Pancreas (tissue), 10 donors: ENCODE data around the gene HAND2. TPM values are rescaled to one million over a fixed set of nuclear protein-coding genes. Genes with fewer than 3 reads are reported as not detected.
A peak's percentile ranks its signal among the peaks of the same experiment; 100 is the strongest.

Experiments
- ATAC-seq, 4 donors: fragments of 200-7000 bp; cut with Tn5 transposase; one replicate each; pipeline versions ENCODE4 v1.8.0 to v1.9.1; 2020; ENCODE audit warnings: mild to moderate bottlenecking in 4 of 4, moderate library complexity in 4 of 4
- DNase-seq, 6 donors: peaks; one replicate each; pipeline ENCODE4 v3.0.0-alpha.2; 2020
- FAIRE-seq: peaks from 2 replicates; lab custom pipeline; 2012; peaks lifted over from hg19 to GRCh38; lab: Jason Lieb, UNC
- H3K27ac ChIP-seq, 4 donors: fragments of 200-600 bp; sonication (generic); 1 replicate in 3 of 4; 2 replicates in 1 of 4; pipeline versions ENCODE4 v1.5.0 to v1.8.0; 2020
- H3K27me3 ChIP-seq, 4 donors: fragments of 200-600 bp; one replicate each; pipeline ENCODE4 v1.8.0; 2021
- H3K36me3 ChIP-seq, 3 donors: fragments of 200-600 bp; sonication (generic) in 1 of 3; one replicate each; pipeline versions ENCODE4 v1.5.0 to v1.8.0; 2020 to 2021
- H3K4me1 ChIP-seq, 3 donors: fragments of 200-600 bp; one replicate each; pipeline ENCODE4 v1.8.0; 2021
- H3K4me3 ChIP-seq, 4 donors: fragments of 200-600 bp; sonication (generic) in 2 of 4; one replicate each; pipeline versions ENCODE4 v1.5.0 to v1.8.0; 2020 to 2021
- H3K9me3 ChIP-seq, 4 donors: fragments of 200-600 bp; one replicate each; pipeline ENCODE4 v1.8.0; 2021
- WGBS, 2 donors: extraction: QIAGEN DNeasy Blood & Tissue Kit; methylation state at CpG; one replicate each; pipeline ENCODE4 v1.1.7; 2013; 5-methylcytosine and 5-hydroxymethylcytosine counted together
- intact Hi-C, 3 donors: fragments of 100-400 bp; cut with DNase I; formaldehyde crosslinking; loops; one replicate each; pipeline versions ENCODE4 v1.11.1 to v1.14.2; 2022
- polyA plus RNA-seq, 2 donors: library from polyadenylated mRNA; stranded (reverse); fragments of 200-250 nt; gene quantifications; one replicate each; pipeline ENCODE4 v1.2.3, GENCODE V29; 2013
- total RNA-seq, 6 donors: library from RNA; stranded (reverse); fragmentation: NEBNext Ultra II Directional in 4 of 6; extraction: Animal tissue kit (Norgen Biotek cat#: 25700) in 4 of 6; gene quantifications; one replicate each; pipeline versions ENCODE4 v1.2.1 to v1.2.4, GENCODE V29; 2021 to 2023
- TF ChIP-seq, protein P1 (sequence below), 4 donors: fragments of 200-600 bp; sonication (generic) in 3 of 4; IDR thresholded peaks; one replicate each; pipeline versions ENCODE4 v1.5.0 to v1.8.0; 2021; ENCODE audit warnings: antibody characterized with exemption in 4 of 4
- donor health status: healthy with polysubstance abuse.
- donor health status: DM: no; HTN: no; CAD: no; lungs with moderate emphysema.
- donor health status: DM: no; HTN: no; CAD: no.
- donor health status: control.
- donor health status: control.
- donor health status: Bipolar disorder and iron deficiency.
- donor health status: DM: yes; HTN: yes; CAD: no.
- donor health status: DM: no; HTN: no; CAD: no.
- donor health status: DM: no; HTN: no; CAD: no.
- donor health status: DM: yes; HTN: yes; CAD: no.

Gene HAND2
- total and polyA plus RNA-seq, 8 donors = 1.7 to 11.4 (median 3.5) TPM

DNA sequence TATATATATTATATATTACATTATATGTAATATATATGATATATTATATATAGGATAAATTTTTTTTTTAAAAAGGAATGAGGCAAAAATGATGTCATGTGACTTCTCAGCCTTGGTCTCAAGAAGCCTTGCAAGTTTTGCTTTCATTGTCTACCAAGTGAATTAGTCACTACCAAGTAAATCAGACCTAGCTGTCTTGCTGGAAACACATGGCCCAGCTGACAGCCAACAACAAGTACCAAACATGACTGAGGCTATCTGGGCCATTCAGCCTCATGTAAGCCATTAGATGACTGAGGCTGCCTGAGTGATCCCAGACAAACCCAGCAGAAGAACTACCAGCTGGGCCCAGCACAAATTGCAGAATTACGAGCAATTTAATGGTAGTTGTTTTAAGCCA lies 44.9 kb downstream of the HAND2 start:
- DNase-seq = no peak
- TF ChIP-seq, protein P1, sequence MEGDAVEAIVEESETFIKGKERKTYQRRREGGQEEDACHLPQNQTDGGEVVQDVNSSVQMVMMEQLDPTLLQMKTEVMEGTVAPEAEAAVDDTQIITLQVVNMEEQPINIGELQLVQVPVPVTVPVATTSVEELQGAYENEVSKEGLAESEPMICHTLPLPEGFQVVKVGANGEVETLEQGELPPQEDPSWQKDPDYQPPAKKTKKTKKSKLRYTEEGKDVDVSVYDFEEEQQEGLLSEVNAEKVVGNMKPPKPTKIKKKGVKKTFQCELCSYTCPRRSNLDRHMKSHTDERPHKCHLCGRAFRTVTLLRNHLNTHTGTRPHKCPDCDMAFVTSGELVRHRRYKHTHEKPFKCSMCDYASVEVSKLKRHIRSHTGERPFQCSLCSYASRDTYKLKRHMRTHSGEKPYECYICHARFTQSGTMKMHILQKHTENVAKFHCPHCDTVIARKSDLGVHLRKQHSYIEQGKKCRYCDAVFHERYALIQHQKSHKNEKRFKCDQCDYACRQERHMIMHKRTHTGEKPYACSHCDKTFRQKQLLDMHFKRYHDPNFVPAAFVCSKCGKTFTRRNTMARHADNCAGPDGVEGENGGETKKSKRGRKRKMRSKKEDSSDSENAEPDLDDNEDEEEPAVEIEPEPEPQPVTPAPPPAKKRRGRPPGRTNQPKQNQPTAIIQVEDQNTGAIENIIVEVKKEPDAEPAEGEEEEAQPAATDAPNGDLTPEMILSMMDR (IDR thresholded peaks at IDR 0.05) = no peak
- FAIRE-seq = no peak
- H3K27ac ChIP-seq = no peak overlapping the region
- intact Hi-C loops = no loop called here
- H3K4me3 ChIP-seq = no peak overlapping the region
- ATAC-seq = no peak
- no peaks in the 10 kb centered on the region for H3K4me1 ChIP-seq
- H3K9me3 ChIP-seq = no peaks in the 10 kb centered on the region
- H3K27me3 ChIP-seq = no peaks in the 10 kb centered on the region
- no peaks in the 10 kb centered on the region for H3K36me3 ChIP-seq
- WGBS, 2 donors = 95 to 100% methylated on average over 1 of the region's 1 CpG

DNA sequence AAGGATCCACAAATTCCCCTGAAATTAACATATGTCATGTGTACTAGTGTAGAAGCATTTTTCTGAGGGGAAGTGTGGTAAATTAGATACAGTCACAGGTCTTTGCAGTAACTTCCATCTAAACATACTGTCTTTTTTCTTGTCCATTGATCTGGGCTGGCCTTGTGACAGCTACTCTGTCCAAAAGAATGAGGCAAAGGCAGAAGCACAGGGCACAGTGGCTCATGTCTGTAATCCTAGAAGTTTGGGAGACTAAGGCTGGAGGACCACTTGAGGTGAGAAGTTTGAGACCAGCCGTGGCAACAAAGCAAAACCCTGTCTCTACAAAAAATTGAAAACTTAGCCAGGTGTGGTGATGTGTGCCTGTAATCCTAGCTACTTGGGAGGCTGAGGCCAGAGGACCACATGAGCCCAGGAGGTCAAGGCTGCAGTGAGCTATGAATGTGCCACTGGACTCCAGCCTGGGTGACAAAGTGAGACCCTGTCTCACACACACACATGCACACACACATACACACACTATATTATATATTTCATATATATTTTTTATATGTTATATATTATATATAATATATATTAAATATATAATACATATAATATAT lies 47.6 kb downstream of the HAND2 start:
- Histone ChIP-seq H3K4me1 (no peaks in the 10 kb centered on the region), H3K4me3 (no peak overlapping the region), H3K36me3 (no peaks in the 10 kb centered on the region), H3K27ac (no peak overlapping the region), H3K27me3 (no peaks in the 10 kb centered on the region), H3K9me3 (no peaks in the 10 kb centered on the region)
- TF ChIP-seq, protein P1 (IDR thresholded peaks at IDR 0.05) = no peak
- DNase-seq = no peak
- FAIRE-seq = no peak
- intact Hi-C loops = no loop called here
- ATAC-seq = no peak
- WGBS, 2 donors = 98 to 100% methylated on average over 1 of the region's 1 CpG

DNA sequence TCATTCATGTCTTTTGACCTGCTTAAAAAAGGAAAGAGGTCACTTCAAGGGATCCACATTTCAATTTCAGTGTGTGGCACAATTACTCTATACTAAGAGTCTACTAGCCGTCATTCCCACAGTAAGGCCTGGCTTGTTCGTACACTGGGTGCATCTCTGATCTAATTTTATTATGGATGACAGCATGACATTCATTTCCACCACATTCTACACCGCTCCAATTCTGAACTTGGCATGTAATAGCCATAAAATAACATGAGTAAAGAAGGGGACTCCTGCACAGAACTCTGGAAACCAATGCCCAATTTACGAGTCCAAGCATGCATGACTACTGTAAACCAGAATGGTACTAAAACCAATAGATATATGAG lies 51.1 kb downstream of the HAND2 start:
- ATAC-seq = no peak
- Histone ChIP-seq H3K4me1 (no peaks in the 10 kb centered on the region), H3K9me3 (no peaks in the 10 kb centered on the region), H3K4me3 (no peak overlapping the region), H3K36me3 (no peaks in the 10 kb centered on the region), H3K27ac (no peak overlapping the region), H3K27me3 (no peaks in the 10 kb centered on the region)
- no peak for FAIRE-seq
- no peak for DNase-seq
- intact Hi-C loops = no loop called here
- TF ChIP-seq, protein P1 (IDR thresholded peaks at IDR 0.05) = no peak
- 83 to 90% methylated on average over 4 of the region's 4 CpGs for WGBS, 2 donors

DNA sequence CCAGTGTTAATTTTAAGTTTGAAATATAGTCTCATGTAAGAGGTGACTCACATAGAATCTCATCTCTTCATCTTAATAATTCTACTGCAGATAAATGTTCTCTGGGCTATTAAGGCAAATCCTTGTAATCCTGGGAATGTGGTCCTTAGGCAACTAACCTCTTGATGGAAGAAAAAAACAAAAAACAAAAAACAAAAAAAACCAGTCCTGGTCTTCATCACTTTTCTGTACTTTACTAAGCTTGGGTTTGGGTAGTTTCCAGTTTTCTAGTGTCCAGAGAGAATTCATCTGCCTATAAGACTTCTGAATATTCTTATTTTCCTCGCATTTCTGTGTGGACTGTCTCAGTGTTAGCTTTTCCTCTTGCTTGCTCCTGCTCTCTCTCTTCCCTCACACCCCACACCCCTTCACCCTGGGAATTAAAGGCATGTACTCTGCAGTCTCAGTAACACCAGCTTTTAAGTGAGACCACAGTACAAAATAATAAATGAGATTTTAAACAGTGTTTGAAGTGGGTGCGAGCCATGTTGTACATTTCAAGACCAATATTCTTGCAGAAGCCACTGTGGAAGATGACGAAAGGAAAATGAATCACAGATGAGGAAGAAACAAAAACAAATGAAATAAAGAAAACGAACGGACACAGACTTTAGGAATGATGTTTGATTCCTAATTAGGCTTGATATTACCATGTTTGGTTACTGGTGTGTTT lies 51.7 kb downstream of the HAND2 start:
- TF ChIP-seq, protein P1 (IDR thresholded peaks at IDR 0.05) = no peak
- DNase-seq (no peak), FAIRE-seq (no peak), ATAC-seq (peak in 1 of 4 donors; percentile 52)
- Histone ChIP-seq H3K4me3 (no peak overlapping the region), H3K27me3 (no peaks in the 10 kb centered on the region), H3K4me1 (no peaks in the 10 kb centered on the region), H3K27ac (no peak overlapping the region), H3K36me3 (no peaks in the 10 kb centered on the region), H3K9me3 (no peaks in the 10 kb centered on the region)
- 76 to 82% methylated on average over 5 of the region's 5 CpGs for WGBS, 2 donors
- intact Hi-C loops = no loop called here

DNA sequence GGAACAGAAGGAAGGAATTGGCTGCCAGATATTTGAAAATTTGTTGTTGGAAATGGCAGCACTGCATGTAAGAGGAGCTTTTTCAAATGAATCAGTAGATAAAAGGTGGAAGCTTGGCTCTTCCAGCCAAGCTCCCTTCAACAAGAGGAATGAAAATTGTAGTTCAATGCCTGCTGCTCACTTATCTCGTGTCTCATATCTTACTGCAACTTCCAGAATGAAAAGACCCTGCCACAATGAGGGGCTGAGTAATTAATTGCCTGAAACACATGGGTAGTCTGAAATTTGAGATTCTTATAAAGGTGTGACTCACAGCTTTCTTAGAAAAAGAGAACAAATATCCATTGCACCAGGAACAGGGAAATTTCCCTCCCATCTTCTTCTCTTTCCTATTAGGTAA lies 53.0 kb downstream of the HAND2 start:
- Histone ChIP-seq H3K4me1 (no peaks in the 10 kb centered on the region), H3K27me3 (no peaks in the 10 kb centered on the region), H3K27ac (no peak overlapping the region), H3K9me3 (no peaks in the 10 kb centered on the region), H3K36me3 (no peaks in the 10 kb centered on the region), H3K4me3 (no peak overlapping the region)
- intact Hi-C loops = no loop called here
- 40 to 59% methylated on average over 1 of the region's 1 CpG for WGBS, 2 donors
- ATAC-seq (no peak), FAIRE-seq (no peak), DNase-seq (no peak)
- TF ChIP-seq, protein P1 (IDR thresholded peaks at IDR 0.05) = no peak
